GM12878 (cell line): ENCODE measurements around the gene NRG2. TPM values are rescaled to one million over a fixed set of nuclear protein-coding genes. Genes with fewer than 3 reads are reported as not detected.

Experiments
- ATAC-seq: fragments of 200-7000 bp; cut with Tn5 transposase; 3 replicates; pipeline ENCODE4 v1.9.1; 2020; ENCODE audit warnings: mild to moderate bottlenecking, moderate library complexity
- BruUV-seq: library from RNA; stranded (reverse); fragments of 400-500 nt; replicated peaks from 2 replicates; lab custom pipeline; 2021; lab: Mats Ljungman, UMichigan
- CTCF ChIA-PET: fragments of 300-600 bp; sonication (Branson Sonifier 250); formaldehyde crosslinking; extraction: SDS; loops from one replicate; lab custom pipeline; 2021; ENCODE audit warnings: inconsistent platforms; lab: Yijun Ruan, JAX
- POLR2A ChIA-PET: fragments of 350-600 bp; formaldehyde crosslinking; extraction: SDS; loops from one replicate; lab custom pipeline; 2021; ENCODE audit warnings: inconsistent platforms; lab: Charles Lee
- RAD21 ChIA-PET: fragments of 300-600 bp; sonication (Branson Sonifier 250); formaldehyde crosslinking; loops from one replicate; lab custom pipeline; 2023; ENCODE audit warnings: antibody characterized with exemption; ENCODE audit not compliant: unreplicated experiment; lab: Charles Lee
- SMC1A ChIA-PET: fragments of 300-600 bp; sonication (Branson Sonifier 250); formaldehyde crosslinking; loops from one replicate; lab custom pipeline; 2023; ENCODE audit not compliant: unreplicated experiment, uncharacterized antibody; lab: Charles Lee
- DNase-seq: peaks from one replicate; pipeline ENCODE4 v3.0.0-alpha.2; 2011; ENCODE audit warnings: low read depth, low spot score
- FAIRE-seq: peaks from 3 replicates; lab custom pipeline; 2011; peaks lifted over from hg19 to GRCh38; lab: Jason Lieb, UNC
- H2AFZ ChIP-seq: 2 replicates; pipeline ENCODE4 v1.6.0; 2011; ENCODE audit warnings: low read depth, low read length, control low read depth; ENCODE audit not compliant: control insufficient read depth
- H3K27ac ChIP-seq: 2 replicates; pipeline ENCODE4 v1.5.1; 2011; ENCODE audit warnings: control low read depth; ENCODE audit not compliant: control insufficient read depth, insufficient read depth
- H3K27me3 ChIP-seq, 2 experiments: replicated peaks in 1 of 2; 2 replicates each; pipeline versions ENCODE4 v1.6.0 to v1.6.1; 2011; ENCODE audit warnings: low read length in 1 of 2; ENCODE audit not compliant: control insufficient read depth in 2 of 2, insufficient read depth in 2 of 2
- H3K36me3 ChIP-seq, 2 experiments: 2 replicates each; pipeline ENCODE4 v1.5.1; 2011; ENCODE audit warnings: low read length in 1 of 2; ENCODE audit not compliant: control insufficient read depth in 2 of 2, insufficient read depth in 2 of 2
- H3K4me1 ChIP-seq: 2 replicates; pipeline ENCODE4 v1.6.1; 2011; ENCODE audit warnings: mild to moderate bottlenecking, low read length, moderate library complexity, mixed read lengths; ENCODE audit not compliant: control insufficient read depth, insufficient read depth
- H3K4me2 ChIP-seq: 2 replicates; pipeline ENCODE4 v1.6.0; 2011; ENCODE audit warnings: control low read depth; ENCODE audit not compliant: control insufficient read depth, insufficient read depth
- H3K4me3 ChIP-seq: fragments of 200-600 bp; sonication (generic); 2 replicates; pipeline ENCODE4 v1.5.1; 2016
- H3K79me2 ChIP-seq: 2 replicates; pipeline ENCODE4 v1.6.0; 2011; ENCODE audit warnings: low read length; ENCODE audit not compliant: control insufficient read depth, insufficient read depth
- H3K9ac ChIP-seq: 2 replicates; pipeline ENCODE4 v1.8.0; 2011; ENCODE audit warnings: low read length, control low read depth, mixed read lengths; ENCODE audit not compliant: control insufficient read depth, insufficient read depth
- H3K9me3 ChIP-seq: replicated peaks from 3 replicates; pipeline ENCODE4 v1.5.1; 2011; ENCODE audit warnings: mild to moderate bottlenecking, low read length; ENCODE audit not compliant: control insufficient read depth, insufficient read depth
- H4K20me1 ChIP-seq: 2 replicates; pipeline ENCODE4 v1.6.0; 2011; ENCODE audit not compliant: control insufficient read depth, insufficient read depth
- CHD2 ChIP-seq: IDR thresholded peaks from 2 replicates; pipeline ENCODE4 v1.6.1; 2011; ENCODE audit warnings: low read depth, low read length, improper control_type of control experiment, borderline replicate concordance
- NFIC ChIP-seq: IDR thresholded peaks from 2 replicates; pipeline ENCODE4 v1.6.1; 2012; ENCODE audit warnings: low read depth, mild to moderate bottlenecking, inconsistent platforms, low read length, moderate library complexity
- NFXL1 ChIP-seq: fragments of 450-650 bp; IDR thresholded peaks from 2 replicates; pipeline ENCODE4 v1.6.1; 2017; ENCODE audit warnings: antibody characterized with exemption, mild to moderate bottlenecking, borderline replicate concordance
- PKNOX1 ChIP-seq: fragments of 450-650 bp; IDR thresholded peaks from 2 replicates; pipeline ENCODE4 v1.6.1; 2016; ENCODE audit warnings: mild to moderate bottlenecking
- PRDM15 ChIP-seq: fragments of 450-650 bp; formaldehyde crosslinking; IDR thresholded peaks from 2 replicates; pipeline ENCODE4 v1.4.0; 2020; ENCODE audit warnings: mild to moderate bottlenecking, moderate library complexity
- RAD51 ChIP-seq: fragments of 450-650 bp; IDR thresholded peaks from 2 replicates; pipeline ENCODE4 v1.6.1; 2016; ENCODE audit warnings: moderate library complexity, mild to moderate bottlenecking, inconsistent platforms
- SKIL ChIP-seq: fragments of 450-650 bp; IDR thresholded peaks from 2 replicates; pipeline ENCODE4 v1.6.1; 2017; ENCODE audit warnings: mild to moderate bottlenecking, low read depth, inconsistent platforms; ENCODE audit not compliant: poor library complexity, severe bottlenecking
- SMAD5 ChIP-seq: IDR thresholded peaks from 2 replicates; pipeline ENCODE4 v1.6.1; 2016; ENCODE audit warnings: antibody characterized with exemption, low read depth
- STAT1 ChIP-seq: fragments of 450-650 bp; conservative IDR thresholded peaks from 2 replicates; pipeline ENCODE4 v1.6.1; 2014; ENCODE audit warnings: antibody characterized with exemption, mild to moderate bottlenecking
- ZNF24 ChIP-seq: fragments of 450-650 bp; IDR thresholded peaks from 2 replicates; pipeline ENCODE4 v1.6.1; 2017; ENCODE audit warnings: antibody characterized with exemption, mild to moderate bottlenecking
- ZNF384 ChIP-seq: IDR thresholded peaks from 2 replicates; pipeline ENCODE4 v1.6.1; 2012; ENCODE audit warnings: low read depth, mild to moderate bottlenecking, low read length, improper control_type of control experiment, borderline replicate concordance
- WGBS: methylation state at CpG from one replicate; pipeline ENCODE4 v1.1.6; 2016; ENCODE audit warnings: low lambda C conversion rate; ENCODE audit not compliant: insufficient replicate concordance, insufficient coverage; ENCODE audit errors: missing lambda C conversion rate; 5-methylcytosine and 5-hydroxymethylcytosine counted together
- in situ Hi-C: fragments of 300-500 bp; cut with MboI; formaldehyde crosslinking; loops from 9 replicates; pipeline ENCODE4 v1.14.3; 2018; ENCODE audit warnings: mixed read lengths
- intact Hi-C: fragments of 100-400 bp; cut with micrococcal nuclease; formaldehyde crosslinking; loops from one replicate; pipeline ENCODE4 v1.14.2; 2022; ENCODE audit not compliant: unreplicated experiment
- polyA plus RNA-seq, 11 experiments: library from polyadenylated mRNA; depleted of rRNA in 4 of 11; unstranded in 6 of 11; stranded (reverse) in 5 of 11; fragments of >200 nt; fragmentation: Nextera tagmentation in 4 of 11; fragmentation: Illumina TruSeq in 1 of 11; extraction: Ambion mirVana in 4 of 11; extraction: Trizol in 1 of 11; gene quantifications; 1 replicate in 1 of 11; 2 replicates in 10 of 11; pipeline versions ENCODE4 v1.2.1 to v1.2.3, GENCODE V29; 2011 to 2016; ENCODE audit warnings: inconsistent platforms in 2 of 11, missing spikeins in 2 of 11, low read depth in 1 of 11
- total RNA-seq, 4 experiments: library from RNA; depleted of rRNA in 3 of 4; stranded (reverse); fragments of >200 nt in 3 of 4; fragmentation: Illumina TruSeq in 1 of 4; extraction: Trizol in 1 of 4; gene quantifications; 2 replicates each; pipeline versions ENCODE4 v1.2.1 to v1.2.3, GENCODE V29; 2013 to 2021

NRG2 gene
- total and polyA plus RNA-seq, 10 of the 15 experiments (the other 5 are each of a cell fraction or from before 2014, with no cell fraction given), result 0.10 to 21.7 (median 9.6) TPM

GRCh38 chr5:139951983-139952382 is 91.1 kb downstream of the NRG2 start:
- Histone ChIP-seq H3K4me3 (no peak overlapping the region), H3K4me2 (no peak overlapping the region), H3K27me3 (no peaks in the 10 kb centered on the region), H3K36me3 (no peaks in the 10 kb centered on the region; a peak in 1 of 4 replicates), H3K4me1 (peaks cover 39% of the 10 kb centered on the region), H3K9ac (no peak overlapping the region), H4K20me1 (no peaks in the 10 kb centered on the region), H3K27ac (no peak overlapping the region), H2AFZ (no peak overlapping the region), H3K9me3 (no peaks in the 10 kb centered on the region), H3K79me2 (no peaks in the 10 kb centered on the region; the same call in none of the 2 replicates)
- POLR2A ChIA-PET, result no interaction called here
- FAIRE-seq (no peak), DNase-seq (no peak), ATAC-seq (no peak)
- SMC1A ChIA-PET, result interaction anchor here (1.1 to 1.3 kb wide), 2 partner anchors 9 to 17 kb away, joined by 3 to 4 read pairs; no protein-coding TSS in a partner anchor
- RAD21 ChIA-PET, result no interaction called here
- intact Hi-C loops (no loop called here), in situ Hi-C loops (no loop called here)
- 71% methylated on average over 1 of the region's 1 CpG for WGBS
- CTCF ChIA-PET, result interaction anchor here (0.9 to 2.0 kb wide), 2 partner anchors 10 to 16 kb away, joined by 3 to 6 read pairs; no protein-coding TSS in a partner anchor
- TF ChIP-seq NFIC (no peak), SKIL (no peak), STAT1 (no peak), PRDM15 (no peak), SMAD5 (no peak), PKNOX1 (no peak), ZNF384 (no peak), CHD2 (no peak), ZNF24 (no peak), NFXL1 (no peak), RAD51 (no peak)
- no TSS peak for BruUV-seq
